ENCODE data around the gene PEAK1.

- TF ChIP-seq RB1 (IDR thresholded peaks at IDR 0.05; ENCODE audit: borderline replicate concordance), result no peak
- no peak for TF ChIP-seq RUNX3 (IDR thresholded peaks at IDR 0.05; ENCODE audit: low read length)
- TF ChIP-seq CTCF (IDR thresholded peaks at IDR 0.05 in 2 of 3, conservative IDR thresholded peaks at IDR 0.05 in 1 of 3; ENCODE audit: control insufficient read depth in 2 of 3, extremely low read depth in 1 of 3, insufficient read depth in 1 of 3, low read depth in 3 of 3, low read length in 3 of 3), result no peak
- no peak for TF ChIP-seq CEBPB (IDR thresholded peaks at IDR 0.05; ENCODE audit: borderline replicate concordance in 1 of 2, low read depth in 2 of 2, low read length in 2 of 2)
- TF ChIP-seq POLR2A (IDR thresholded peaks at IDR 0.05; ENCODE audit: low read depth, low read length), result no peak
- TF ChIP-seq YY1 (IDR thresholded peaks at IDR 0.05; ENCODE audit: low read depth, low read length), result no peak
- TF ChIP-seq FOXM1 (IDR thresholded peaks at IDR 0.05; ENCODE audit: low read depth, low read length), result no peak
- no peak for TF ChIP-seq CBFB (IDR thresholded peaks at IDR 0.05; ENCODE audit: low read depth)
- TF ChIP-seq ASH2L (IDR thresholded peaks at IDR 0.05; ENCODE audit: borderline replicate concordance, low read depth), result no peak
- TF ChIP-seq BHLHE40 (IDR thresholded peaks at IDR 0.05; ENCODE audit: borderline replicate concordance in 1 of 2, low read depth in 2 of 2, low read length in 1 of 2), result no peak
- no peak for TF ChIP-seq SMARCA5 (IDR thresholded peaks at IDR 0.05)
- TF ChIP-seq CHD2 (IDR thresholded peaks at IDR 0.05; ENCODE audit: borderline replicate concordance, low read depth, low read length), result no peak
- no peak for TF ChIP-seq CHD4 (IDR thresholded peaks at IDR 0.05)
- TF ChIP-seq JUND (IDR thresholded peaks at IDR 0.05; ENCODE audit: low read depth, low read length), result no peak
Measured at GRCh38 chr15:77119446-77119845, 300.5 kb downstream of the PEAK1 start.

Data from GM12878 (cell line).